WTC11 (cell line): ENCODE measurements around the gene SORCS2. TPM values are rescaled to one million over a fixed set of nuclear protein-coding genes. Genes with fewer than 3 reads are reported as not detected.
A peak's percentile ranks its signal among the peaks of the same experiment; 100 is the strongest.

Experiments
- ATAC-seq: fragments of 200-7000 bp; cut with Tn5 transposase; 2 replicates; pipeline ENCODE4 v1.10.0; 2021; ENCODE audit warnings: mild to moderate bottlenecking, moderate library complexity
- CTCF ChIA-PET: fragments of 300-600 bp; sonication (Branson Sonifier 250); formaldehyde crosslinking; loops from one replicate; lab custom pipeline; 2021; ENCODE audit warnings: antibody characterized with exemption; lab: Charles Lee
- POLR2A ChIA-PET: fragments of 350-600 bp; sonication (Branson Sonifier 250); formaldehyde crosslinking; loops from one replicate; lab custom pipeline; 2021; ENCODE audit warnings: antibody characterized with exemption; lab: Charles Lee
- DNase-seq: peaks from one replicate; pipeline ENCODE4 v3.0.0; 2021; ENCODE audit warnings: low spot score
- H3K27ac Mint-ChIP-seq: 2 replicates; pipeline ENCODE4 v1.8.0; 2021; ENCODE audit warnings: mixed read lengths
- H3K27me3 Mint-ChIP-seq: 2 replicates; pipeline ENCODE4 v1.8.0; 2021; ENCODE audit warnings: low read depth, mild to moderate bottlenecking, moderate library complexity, mixed read lengths
- H3K36me3 Mint-ChIP-seq: 2 replicates; pipeline ENCODE4 v1.8.0; 2021; ENCODE audit warnings: mixed read lengths
- H3K4me1 Mint-ChIP-seq: 2 replicates; pipeline ENCODE4 v1.8.0; 2022; ENCODE audit warnings: mixed read lengths
- H3K4me3 Mint-ChIP-seq: 2 replicates; pipeline ENCODE4 v1.8.0; 2021; ENCODE audit warnings: mild to moderate bottlenecking, moderate library complexity, mixed read lengths
- H3K9me3 Mint-ChIP-seq: 2 replicates; pipeline ENCODE4 v1.8.0; 2021; ENCODE audit warnings: mixed read lengths
- ARID4B ChIP-seq: sonication (generic); formaldehyde crosslinking; IDR thresholded peaks from 2 replicates; pipeline ENCODE4 v1.8.0; 2023; ENCODE audit warnings: missing genetic modification reagents, mild to moderate bottlenecking, borderline replicate concordance
- E2F5 ChIP-seq: sonication (generic); formaldehyde crosslinking; IDR thresholded peaks from 2 replicates; pipeline ENCODE4 v1.8.1; 2022; ENCODE audit warnings: mild to moderate bottlenecking, moderate library complexity, missing genetic modification reagents
- ETV6 ChIP-seq: sonication (generic); formaldehyde crosslinking; IDR thresholded peaks from 2 replicates; pipeline ENCODE4 v1.8.1; 2022; ENCODE audit warnings: mild to moderate bottlenecking, missing genetic modification reagents
- GRHL2 ChIP-seq: fragments of 250-450 bp; sonication (Bioruptor Pico); IDR thresholded peaks from 2 replicates; pipeline ENCODE4 v1.8.0; 2022; ENCODE audit warnings: mild to moderate bottlenecking, moderate library complexity; ENCODE audit not compliant: insufficient replicate concordance, severe bottlenecking
- IRF1 ChIP-seq: sonication (generic); formaldehyde crosslinking; IDR thresholded peaks from 2 replicates; pipeline ENCODE4 v1.8.0; 2023; ENCODE audit warnings: missing genetic modification reagents
- MAX ChIP-seq: sonication (generic); formaldehyde crosslinking; IDR thresholded peaks from 2 replicates; pipeline ENCODE4 v1.8.0; 2022; ENCODE audit warnings: mild to moderate bottlenecking, missing genetic modification reagents
- NFE2L1 ChIP-seq: sonication (generic); formaldehyde crosslinking; IDR thresholded peaks from 2 replicates; pipeline ENCODE4 v1.8.1; 2023; ENCODE audit warnings: missing genetic modification reagents
- NFYB ChIP-seq: sonication (generic); formaldehyde crosslinking; conservative IDR thresholded peaks from 2 replicates; pipeline ENCODE4 v1.8.0; 2022; ENCODE audit warnings: low read depth, missing genetic modification reagents
- PREB ChIP-seq: sonication (generic); formaldehyde crosslinking; IDR thresholded peaks from 2 replicates; pipeline ENCODE4 v1.8.1; 2022; ENCODE audit warnings: mild to moderate bottlenecking, missing genetic modification reagents, moderate library complexity, borderline replicate concordance
- SOX15 ChIP-seq: fragments of 250-450 bp; sonication (Bioruptor Pico); IDR thresholded peaks from 2 replicates; pipeline ENCODE4 v1.9.0; 2021; ENCODE audit warnings: mild to moderate bottlenecking
- SP1 ChIP-seq: sonication (generic); formaldehyde crosslinking; conservative IDR thresholded peaks from 2 replicates; pipeline ENCODE4 v1.8.1; 2022; ENCODE audit warnings: missing genetic modification reagents
- ZBTB21 ChIP-seq: sonication (generic); formaldehyde crosslinking; IDR thresholded peaks from 2 replicates; pipeline ENCODE4 v1.8.1; 2023; ENCODE audit warnings: mild to moderate bottlenecking, missing genetic modification reagents, borderline replicate concordance
- ZMAT4 ChIP-seq: fragments of 250-450 bp; sonication (Bioruptor Pico); IDR thresholded peaks from 2 replicates; pipeline ENCODE4 v1.9.0; 2021; ENCODE audit warnings: mild to moderate bottlenecking
- ZNF281 ChIP-seq: sonication (generic); formaldehyde crosslinking; IDR thresholded peaks from 2 replicates; pipeline ENCODE4 v1.8.0; 2023; ENCODE audit warnings: mild to moderate bottlenecking, missing genetic modification reagents
- ZNF396 ChIP-seq: fragments of 250-450 bp; sonication (Bioruptor Pico); IDR thresholded peaks from 2 replicates; pipeline ENCODE4 v1.8.0; 2021; ENCODE audit warnings: mild to moderate bottlenecking, moderate library complexity, borderline replicate concordance
- ZNF423 ChIP-seq: fragments of 250-450 bp; sonication (Bioruptor Pico); IDR thresholded peaks from 2 replicates; pipeline ENCODE4 v2.1.2; 2022; ENCODE audit warnings: mild to moderate bottlenecking, moderate library complexity
- ZNF425 ChIP-seq: fragments of 250-450 bp; sonication (Bioruptor Pico); conservative IDR thresholded peaks from 2 replicates; pipeline ENCODE4 v1.9.0; 2021; ENCODE audit warnings: mild to moderate bottlenecking
- total RNA-seq: library from RNA; stranded (reverse); gene quantifications from 3 replicates; pipeline ENCODE4 v1.2.3, GENCODE V29; 2021

SORCS2 gene
- total RNA-seq, 1 experiment from 2014 or later, result 6.6 TPM

- CTCF ChIA-PET, result interaction anchor here (0.6 to 1.2 kb wide), 6 partner anchors 23 to 318 kb away, joined by 3 to 5 read pairs (median 3); no protein-coding TSS in a partner anchor
- ATAC-seq (no peak), DNase-seq (no peak)
- Mint-ChIP-seq H3K4me1 (peaks cover 26% of the 10 kb centered on the region), H3K36me3 (no peaks in the 10 kb centered on the region), H3K4me3 (no peak overlapping the region), H3K27me3 (no peaks in the 10 kb centered on the region), H3K9me3 (no peaks in the 10 kb centered on the region), H3K27ac (no peak overlapping the region)
- POLR2A ChIA-PET, result no interaction called here
- TF ChIP-seq IRF1 (CRISPR knock-in tag) (no peak), E2F5 (CRISPR knock-in tag) (no peak), PREB (CRISPR knock-in tag) (no peak), NFE2L1 (CRISPR knock-in tag) (no peak), SP1 (no peak), GRHL2 (no peak), ZNF425 (no peak)
Measured at GRCh38 chr4:7653510-7654369, 461.4 kb downstream of the SORCS2 start.

GRCh38 chr4:7654550-7655445 is 462.5 kb downstream of the SORCS2 start:
- no peak for ATAC-seq
- Mint-ChIP-seq H3K9me3 (no peaks in the 10 kb centered on the region), H3K27me3 (no peaks in the 10 kb centered on the region), H3K4me1 (peaks cover 26% of the 10 kb centered on the region), H3K4me3 (no peak overlapping the region), H3K27ac (peak overlapping the region; percentile 33; the same call in 1 of the 2 replicates), H3K36me3 (no peaks in the 10 kb centered on the region)
- ChIA-PET POLR2A (no interaction called here), CTCF (interaction anchor here (0.6 to 1.2 kb wide), 3 partner anchors 60 to 122 kb away, joined by 3 to 5 read pairs (median 3); no protein-coding TSS in a partner anchor)
- DNase-seq, result no peak
- TF ChIP-seq ARID4B (CRISPR knock-in tag) (no peak), ZMAT4 (no peak), ZBTB21 (CRISPR knock-in tag) (no peak), ZNF281 (CRISPR knock-in tag) (no peak), ETV6 (CRISPR knock-in tag) (no peak), MAX (CRISPR knock-in tag) (no peak), ZNF396 (CRISPR knock-in tag) (no peak), NFYB (CRISPR knock-in tag) (no peak), ZNF423 (CRISPR knock-in tag) (no peak), SOX15 (CRISPR knock-in tag) (no peak)
